GM12891 (cell line): ENCODE results near the gene SP7.

Experiments
- DNase-seq: peaks from one replicate; pipeline ENCODE4 v3.0.0; 2011; ENCODE audit warnings: low spot score; ENCODE audit not compliant: insufficient read length
- FAIRE-seq: peaks from 2 replicates; lab custom pipeline; 2011; peaks lifted over from hg19 to GRCh38; lab: Jason Lieb, UNC
- PAX5 ChIP-seq: IDR thresholded peaks from 2 replicates; pipeline ENCODE4 v1.6.1; 2011; ENCODE audit warnings: low read length, moderate library complexity, mild to moderate bottlenecking; ENCODE audit not compliant: insufficient read depth, severe bottlenecking
- POLR2A ChIP-seq: IDR thresholded peaks from 2 replicates; pipeline ENCODE4 v1.6.1; 2011; ENCODE audit warnings: low read depth, low read length, control low read depth
- POLR2AphosphoS5 ChIP-seq: IDR thresholded peaks from 2 replicates; pipeline ENCODE4 v1.6.1; 2011; ENCODE audit warnings: low read depth, low read length, control low read depth
- POU2F2 ChIP-seq: IDR thresholded peaks from 2 replicates; pipeline ENCODE4 v1.6.1; 2011; ENCODE audit warnings: low read depth, mild to moderate bottlenecking, control low read depth, low read length, moderate library complexity
- SPI1 ChIP-seq: IDR thresholded peaks from 2 replicates; pipeline ENCODE4 v1.6.1; 2011; ENCODE audit warnings: low read depth, low read length, control low read depth
- TAF1 ChIP-seq: IDR thresholded peaks from 2 replicates; pipeline ENCODE4 v1.6.1; 2011; ENCODE audit warnings: low read depth, low read length, control low read depth

The SP7 gene

DNA sequence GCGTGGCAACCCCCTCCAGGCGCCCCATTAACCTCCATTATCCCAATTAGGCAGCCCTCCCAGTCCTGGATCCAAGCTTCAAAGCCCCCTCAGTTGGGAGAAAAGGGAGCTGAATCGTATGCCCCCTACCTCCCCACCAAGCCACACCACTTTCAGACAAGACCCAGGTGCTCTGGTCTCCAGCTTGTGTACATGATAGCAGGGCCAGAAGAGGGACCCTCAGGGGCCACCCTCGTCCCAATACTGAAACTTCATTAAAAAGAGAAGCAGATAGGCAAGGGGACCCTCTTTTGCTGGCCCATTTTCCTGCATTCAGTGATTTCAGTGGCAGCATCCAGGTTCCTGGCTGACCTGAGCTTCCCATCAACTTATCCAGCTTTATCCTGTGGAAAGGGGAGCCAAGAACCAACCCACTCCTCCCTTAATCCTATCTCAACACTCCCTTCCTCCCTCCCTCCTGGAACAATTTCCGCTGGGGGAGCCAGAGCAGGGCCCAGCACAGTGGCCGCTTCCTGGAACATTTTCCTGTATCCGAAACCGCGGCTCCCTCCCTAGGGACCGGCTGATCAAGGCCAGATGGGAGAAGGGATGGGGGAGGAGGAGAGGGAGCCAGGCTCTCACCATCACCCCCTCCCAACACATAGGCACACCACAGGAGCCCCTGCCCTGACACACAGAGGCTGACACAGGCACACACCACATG is 9.5 kb upstream of the SP7 start:
- DNase-seq (no peak), FAIRE-seq (no peak)
- TF ChIP-seq TAF1 (no peak), POLR2A (no peak), PAX5 (no peak), POLR2AphosphoS5 (no peak), POU2F2 (no peak), SPI1 (no peak)

DNA sequence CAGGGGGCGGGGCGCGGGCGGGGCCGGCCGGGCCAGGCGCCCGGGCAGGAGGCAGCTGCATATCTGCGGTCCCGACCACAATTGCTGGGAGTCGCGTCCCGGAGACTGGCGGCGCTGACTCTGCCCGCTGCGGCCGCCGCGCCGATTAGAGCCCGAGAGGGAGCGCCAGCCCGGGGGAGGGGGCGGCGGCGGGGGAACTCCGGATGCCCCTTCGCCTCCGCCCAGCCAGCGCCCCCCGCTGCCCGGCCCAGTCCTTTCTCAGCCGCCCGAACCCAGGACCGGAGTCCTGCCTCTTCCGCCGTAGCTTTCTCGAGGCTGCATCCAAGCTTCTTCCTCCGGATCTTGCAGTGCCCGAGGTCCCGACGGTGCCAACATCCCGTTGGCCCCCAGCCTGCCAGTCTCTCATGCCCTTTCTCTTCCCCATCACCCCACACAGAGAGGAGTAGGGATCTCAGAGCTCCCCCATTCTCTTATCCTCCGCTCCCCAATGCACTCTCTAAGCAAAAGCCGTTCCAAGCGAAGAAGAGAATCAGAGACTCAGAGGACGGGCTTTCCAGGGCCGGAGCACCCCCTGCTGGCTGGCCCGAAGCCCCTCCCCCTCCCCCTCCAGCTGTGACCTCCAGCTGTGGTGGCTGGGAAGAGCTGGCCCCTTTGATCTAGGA is 8.8 kb upstream of the SP7 start:
- FAIRE-seq (peak; percentile 54), DNase-seq (peak; percentile 71)
- TF ChIP-seq SPI1 (no peak), POU2F2 (no peak), POLR2AphosphoS5 (no peak), POLR2A (no peak), TAF1 (no peak), PAX5 (no peak)

DNA sequence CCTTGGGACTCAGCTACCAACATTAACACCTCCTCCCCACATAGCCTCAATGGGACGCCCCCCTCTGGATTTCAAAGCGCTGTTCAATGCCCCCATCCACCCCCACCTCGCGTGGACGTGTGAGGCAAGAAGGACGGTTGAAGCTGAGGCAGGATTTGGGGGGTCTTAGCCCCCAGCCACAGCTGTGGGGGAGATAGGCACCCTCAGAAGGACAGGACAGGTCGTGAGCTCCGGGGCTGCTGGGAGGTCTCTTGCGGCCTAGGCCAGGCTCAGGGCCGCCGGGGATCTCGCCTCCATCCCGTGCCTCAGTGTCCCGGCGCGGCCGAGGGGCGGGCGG is 8.3 kb upstream of the SP7 start:
- TF ChIP-seq POLR2AphosphoS5 (no peak), POU2F2 (no peak), TAF1 (no peak), POLR2A (no peak), SPI1 (no peak), PAX5 (no peak)
- FAIRE-seq (no peak), DNase-seq (no peak)

DNA sequence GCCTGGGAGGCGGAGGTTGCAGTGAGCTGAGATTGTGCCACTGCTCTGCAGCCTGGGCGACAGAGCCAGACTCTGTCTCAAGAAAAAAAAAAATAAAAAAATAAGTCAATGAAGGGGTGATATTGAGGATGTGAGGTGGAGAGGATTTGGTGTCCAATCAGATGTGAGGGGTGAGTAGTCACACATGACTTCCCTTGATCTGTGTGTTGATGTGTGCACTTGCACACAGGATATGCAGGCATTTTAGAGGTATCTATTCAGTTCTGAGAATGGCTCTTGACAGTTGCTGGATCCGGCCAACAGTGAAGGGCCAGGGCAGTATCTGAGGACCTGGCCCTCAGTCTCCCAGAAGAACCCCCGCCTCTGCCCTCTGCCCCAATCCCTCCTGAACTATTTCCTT is 7.8 kb upstream of the SP7 start:
- DNase-seq = no peak
- FAIRE-seq = no peak
- TF ChIP-seq POU2F2 = no peak
- TF ChIP-seq POLR2AphosphoS5 = no peak
- TF ChIP-seq SPI1 = no peak
- TF ChIP-seq TAF1 = no peak
- TF ChIP-seq POLR2A = no peak
- TF ChIP-seq PAX5 = no peak

DNA sequence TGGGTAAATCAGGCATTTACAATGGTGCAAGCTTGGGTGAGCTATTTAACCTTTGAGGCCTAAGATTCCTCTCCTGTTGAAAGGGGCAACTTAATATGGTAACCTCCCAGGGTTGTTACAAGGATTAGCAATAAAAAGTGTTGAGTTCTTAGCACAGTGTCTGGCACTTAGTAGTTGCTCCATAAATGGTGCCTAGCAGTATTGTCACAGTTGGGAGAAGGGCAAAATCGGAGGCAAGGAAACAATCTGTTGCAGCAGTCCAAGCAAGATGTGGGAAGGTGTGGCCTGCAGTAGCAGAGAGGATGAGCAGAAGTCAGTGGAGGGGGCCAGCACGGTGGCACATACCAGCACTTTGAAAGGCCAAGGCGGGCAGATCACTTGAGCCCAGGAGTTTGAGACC is 7.3 kb upstream of the SP7 start:
- TF ChIP-seq POLR2AphosphoS5 (no peak), POU2F2 (no peak), POLR2A (no peak), SPI1 (no peak), PAX5 (no peak), TAF1 (no peak)
- FAIRE-seq = no peak

DNA sequence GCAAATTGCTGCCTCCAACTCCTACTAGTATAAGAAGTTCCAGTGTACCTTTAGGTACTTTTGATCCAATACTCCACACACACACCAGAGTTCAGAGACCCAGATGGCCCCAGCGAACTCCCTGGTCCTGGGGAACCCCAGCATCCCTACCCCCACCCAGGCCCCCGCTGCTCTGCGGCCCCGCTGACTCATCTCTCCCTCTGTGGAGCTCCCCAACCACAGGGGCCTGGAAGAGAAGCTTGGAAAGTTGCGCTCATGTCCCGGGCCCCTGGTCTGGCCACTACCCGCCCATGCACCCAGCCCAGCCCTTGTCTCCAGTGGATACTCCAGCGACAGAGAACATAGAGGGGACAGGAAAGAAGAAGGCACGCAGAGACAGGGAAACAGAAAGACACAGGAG is 4.2 kb upstream of the SP7 start:
- TF ChIP-seq TAF1 (no peak), POLR2A (no peak), PAX5 (no peak), SPI1 (no peak), POLR2AphosphoS5 (no peak)
- FAIRE-seq = no peak
- DNase-seq = peak; percentile 1

More for the DNA sequence above, 7.3 kb upstream of the SP7 start:
- no peak for DNase-seq

DNA sequence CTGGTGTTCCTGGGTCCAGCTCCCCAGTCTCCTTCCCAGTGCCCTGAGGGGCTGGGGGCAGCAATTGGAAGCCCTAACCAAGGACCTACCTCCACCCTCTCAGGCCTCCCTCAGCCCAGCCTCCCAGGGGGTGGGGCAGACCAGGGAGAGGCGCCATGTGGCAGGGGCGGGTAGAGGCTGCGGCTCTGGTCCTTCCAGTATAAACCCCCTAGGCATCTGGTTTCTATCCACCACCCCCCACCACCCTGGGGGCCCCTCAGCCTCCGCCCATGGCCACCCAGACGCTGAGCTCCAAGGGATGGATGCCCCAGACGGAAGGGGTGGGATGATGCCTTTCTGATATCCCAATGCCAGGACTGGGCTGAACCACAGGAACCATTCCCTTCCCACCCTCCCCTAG is 2.8 kb upstream of the SP7 start:
- DNase-seq = no peak
- no peak for FAIRE-seq
- TF ChIP-seq TAF1 (no peak), SPI1 (no peak), POLR2AphosphoS5 (no peak), POLR2A (no peak), PAX5 (no peak), POU2F2 (no peak)

DNA sequence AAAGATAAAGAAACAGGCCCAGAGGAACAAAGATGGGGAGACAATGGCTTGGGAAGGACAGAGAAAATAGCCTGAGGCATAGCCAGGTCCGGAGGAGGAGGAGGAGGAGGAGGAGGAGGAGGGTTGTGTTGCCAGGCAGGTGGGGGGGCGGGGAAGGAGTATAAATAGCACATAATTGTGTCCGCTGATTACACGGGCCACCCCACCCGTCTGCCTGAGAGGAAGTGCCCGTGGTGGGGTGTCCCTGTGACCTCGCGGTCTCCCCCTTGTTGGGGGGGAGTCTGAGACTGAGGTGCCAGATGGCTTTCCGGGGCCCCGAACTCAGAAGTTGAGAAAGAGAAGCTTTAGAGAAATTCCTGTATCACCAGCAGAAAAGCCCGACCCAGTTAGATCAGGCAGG is 1.9 kb upstream of the SP7 start:
- DNase-seq (no peak), FAIRE-seq (no peak)
- no peak for TF ChIP-seq POLR2AphosphoS5
- peak; percentile 47 for TF ChIP-seq SPI1
- no peak for TF ChIP-seq PAX5

DNA sequence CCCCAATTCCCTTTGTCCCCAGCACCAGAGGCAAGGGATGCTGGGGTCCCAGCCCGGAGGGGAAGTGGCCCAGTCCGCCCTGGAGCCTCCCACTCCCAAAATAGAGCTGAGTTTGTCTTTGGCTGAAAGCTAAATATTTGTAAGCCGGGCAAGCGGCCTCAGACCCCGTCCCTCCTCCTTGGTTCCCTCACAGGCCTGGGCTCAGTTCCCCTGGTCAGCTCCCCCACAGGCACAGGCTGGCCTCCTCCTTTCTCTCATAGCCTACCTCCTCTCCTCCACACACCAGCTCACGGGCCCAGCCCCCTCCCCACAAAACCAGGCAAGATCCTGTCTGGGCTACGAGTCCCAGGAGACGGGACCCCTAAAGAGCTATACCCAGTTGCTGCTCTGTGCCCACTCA is 1.3 kb downstream of the SP7 start:
- DNase-seq = no peak

DNA sequence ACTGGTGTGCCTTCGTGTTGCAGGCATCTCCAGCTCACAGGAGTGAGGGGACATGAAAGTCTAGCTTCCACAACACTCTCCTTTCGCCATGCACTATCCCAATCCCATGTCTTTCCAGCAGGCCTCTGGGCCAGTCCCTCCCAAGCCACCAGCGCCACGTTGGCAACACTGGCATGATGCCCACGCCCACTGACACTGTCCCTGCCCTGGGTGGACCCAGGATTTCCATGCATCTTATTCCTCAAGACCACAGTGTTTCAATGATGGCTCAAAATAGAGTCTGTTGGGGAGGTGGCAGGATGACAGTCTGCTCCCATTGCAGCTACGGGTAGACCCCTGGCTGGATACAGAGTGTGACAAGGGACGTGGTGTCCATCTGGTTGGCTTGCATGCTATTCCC is 2.3 kb downstream of the SP7 start:
- TF ChIP-seq SPI1 = no peak
- no peak for TF ChIP-seq PAX5
- no peak for TF ChIP-seq POLR2AphosphoS5
- TF ChIP-seq POLR2A = no peak
- TF ChIP-seq TAF1 = no peak
- TF ChIP-seq POU2F2 = no peak
- no peak for DNase-seq
- no peak for FAIRE-seq

More for the DNA sequence above, 1.3 kb downstream of the SP7 start:
- no peak for TF ChIP-seq POU2F2
- TF ChIP-seq TAF1 = no peak
- no peak for TF ChIP-seq POLR2AphosphoS5
- no peak for TF ChIP-seq SPI1
- TF ChIP-seq PAX5 = no peak
- TF ChIP-seq POLR2A = no peak
- FAIRE-seq = no peak
